H7 (cell line): ENCODE data around the gene KRTAP10-9. TPM values are rescaled to one million over a fixed set of nuclear protein-coding genes. Genes with fewer than 3 reads are reported as not detected.
"Not testable (repeated sequence)": the region's sequence is repeated elsewhere in the genome, so short reads cannot be mapped to it uniquely, and the experiment has no call there.

Experiments
- DNase-seq: peaks from one replicate; pipeline ENCODE4 v3.0.0; 2012
- H3K27me3 ChIP-seq: 2 replicates; pipeline ENCODE4 v1.6.0; 2011; ENCODE audit warnings: mild to moderate bottlenecking, low read length; ENCODE audit not compliant: control insufficient read depth, insufficient read depth
- H3K36me3 ChIP-seq: replicated peaks from 2 replicates; pipeline ENCODE4 v1.5.1; 2011; ENCODE audit warnings: low read length; ENCODE audit not compliant: control insufficient read depth, insufficient read depth
- H3K4me3 ChIP-seq: 2 replicates; pipeline ENCODE4 v1.5.1; 2011; ENCODE audit warnings: low read depth, mild to moderate bottlenecking, control low read depth, low read length, moderate library complexity; ENCODE audit not compliant: insufficient read depth
- total RNA-seq: library from RNA; depleted of rRNA; stranded (reverse); fragments of >200 nt; shearing (Covaris generic); gene quantifications from 2 replicates; pipeline ENCODE4 v1.2.3, GENCODE V29; 2014

KRTAP10-9 gene
- total RNA-seq, 1 experiment from 2014 or later = not detected

- H3K36me3 ChIP-seq = no peaks in the 10 kb centered on the region
- no peak overlapping the region for H3K4me3 ChIP-seq
- DNase-seq = no peak
- H3K27me3 ChIP-seq = no peaks in the 10 kb centered on the region
Observed at GRCh38 chr21:44636209-44637017, 9.5 kb downstream of the KRTAP10-9 start.

GRCh38 chr21:44637018-44637850 is 10.3 kb downstream of the KRTAP10-9 start, which contains the start of gene KRTAP10-10:
TSS of gene KRTAP10-10 (plus strand) at chr21:44637356. CDS start at chr21:44637418, 62 bp downstream.
- no peaks in the 10 kb centered on the region for H3K36me3 ChIP-seq
- H3K4me3 ChIP-seq = no peak within 1 kb of the TSS
- no peaks in the 10 kb centered on the region for H3K27me3 ChIP-seq
- no peak for DNase-seq

DNA sequence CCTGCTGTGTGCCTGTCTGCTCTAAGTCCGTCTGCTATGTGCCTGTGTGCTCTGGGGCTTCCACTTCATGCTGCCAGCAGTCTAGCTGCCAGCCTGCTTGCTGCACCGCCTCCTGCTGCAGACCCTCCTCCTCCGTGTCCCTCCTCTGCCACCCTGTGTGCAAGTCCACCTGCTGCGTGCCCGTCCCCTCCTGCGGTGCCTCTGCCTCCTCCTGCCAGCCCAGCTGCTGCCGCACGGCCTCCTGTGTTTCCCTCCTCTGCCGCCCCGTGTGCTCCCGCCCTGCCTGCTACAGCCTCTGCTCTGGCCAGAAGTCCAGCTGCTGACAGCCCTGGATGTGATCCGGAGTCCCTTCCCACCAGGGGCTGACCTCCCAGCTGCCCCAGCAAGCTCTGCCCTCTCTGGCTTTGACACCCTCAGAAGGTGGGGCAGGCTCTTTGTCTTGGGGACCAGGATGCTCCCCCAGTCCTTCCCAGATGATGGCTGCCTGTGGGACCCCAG is 11.0 kb downstream of the KRTAP10-9 start:
- not testable (repeated sequence) for H3K27me3 ChIP-seq, H3K36me3 ChIP-seq, DNase-seq, H3K4me3 ChIP-seq

DNA sequence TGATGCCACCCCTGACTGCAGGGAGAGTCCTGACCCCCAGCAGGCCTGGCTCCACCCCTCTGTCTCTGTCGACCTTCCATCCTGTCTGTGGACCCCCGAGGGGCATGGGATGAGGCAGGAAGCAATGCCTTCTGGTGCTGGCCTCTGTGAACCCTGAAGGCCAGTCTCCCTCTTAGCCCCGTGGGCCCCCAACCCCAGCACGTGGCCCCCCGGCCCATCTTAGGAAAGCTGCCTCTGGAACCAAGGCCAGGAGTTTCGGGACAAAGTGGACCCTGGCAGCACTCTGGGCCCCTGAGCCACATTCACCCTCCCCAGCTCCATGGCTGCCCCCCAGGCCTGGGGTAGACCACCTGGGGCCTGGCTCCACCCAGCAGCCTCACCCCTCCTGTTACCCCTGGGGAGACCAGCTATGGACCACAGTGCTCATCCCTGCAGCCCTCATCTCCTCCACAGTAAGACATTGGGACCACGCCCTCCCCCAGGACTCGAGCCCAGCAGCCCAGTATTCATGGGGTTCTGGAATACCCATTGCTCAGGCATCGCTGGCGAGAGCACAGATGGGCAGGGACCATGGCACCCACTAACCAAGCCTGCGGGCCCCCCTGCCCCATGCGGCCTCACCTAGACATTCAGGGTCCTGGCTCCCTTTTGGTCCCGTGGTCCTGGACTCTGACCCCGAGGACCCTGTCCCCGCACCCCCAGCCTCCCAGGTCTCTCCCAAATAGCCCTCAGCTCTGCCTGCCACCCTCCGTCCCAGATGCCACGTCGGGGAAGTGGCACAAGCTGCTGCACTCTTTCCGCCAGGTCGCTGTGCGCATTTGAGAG is 11.8 kb downstream of the KRTAP10-9 start:
- not testable (repeated sequence) for H3K27me3 ChIP-seq, DNase-seq, H3K4me3 ChIP-seq

GRCh38 chr21:44639331-44639655 is 12.4 kb downstream of the KRTAP10-9 start:
- DNase-seq = no peak
- Histone ChIP-seq H3K27me3 (no peaks in the 10 kb centered on the region), H3K36me3 (no peaks in the 10 kb centered on the region), H3K4me3 (no peak overlapping the region)

More for the DNA sequence above, 11.8 kb downstream of the KRTAP10-9 start:
- not testable (repeated sequence) for H3K36me3 ChIP-seq

GRCh38 chr21:44640761-44641160 is 13.9 kb downstream of the KRTAP10-9 start:
- H3K27me3 ChIP-seq = no peaks in the 10 kb centered on the region
- no peak for DNase-seq
- no peak overlapping the region for H3K4me3 ChIP-seq
- no peaks in the 10 kb centered on the region for H3K36me3 ChIP-seq

GRCh38 chr21:44643741-44644310 is 16.9 kb downstream of the KRTAP10-9 start:
- Histone ChIP-seq H3K4me3 (no peak overlapping the region), H3K27me3 (no peaks in the 10 kb centered on the region), H3K36me3 (no peaks in the 10 kb centered on the region)
- DNase-seq = no peak

GRCh38 chr21:44644878-44645277 is 18.0 kb downstream of the KRTAP10-9 start:
- DNase-seq = no peak
- Histone ChIP-seq H3K4me3 (no peak overlapping the region), H3K27me3 (no peaks in the 10 kb centered on the region), H3K36me3 (no peaks in the 10 kb centered on the region)

DNA sequence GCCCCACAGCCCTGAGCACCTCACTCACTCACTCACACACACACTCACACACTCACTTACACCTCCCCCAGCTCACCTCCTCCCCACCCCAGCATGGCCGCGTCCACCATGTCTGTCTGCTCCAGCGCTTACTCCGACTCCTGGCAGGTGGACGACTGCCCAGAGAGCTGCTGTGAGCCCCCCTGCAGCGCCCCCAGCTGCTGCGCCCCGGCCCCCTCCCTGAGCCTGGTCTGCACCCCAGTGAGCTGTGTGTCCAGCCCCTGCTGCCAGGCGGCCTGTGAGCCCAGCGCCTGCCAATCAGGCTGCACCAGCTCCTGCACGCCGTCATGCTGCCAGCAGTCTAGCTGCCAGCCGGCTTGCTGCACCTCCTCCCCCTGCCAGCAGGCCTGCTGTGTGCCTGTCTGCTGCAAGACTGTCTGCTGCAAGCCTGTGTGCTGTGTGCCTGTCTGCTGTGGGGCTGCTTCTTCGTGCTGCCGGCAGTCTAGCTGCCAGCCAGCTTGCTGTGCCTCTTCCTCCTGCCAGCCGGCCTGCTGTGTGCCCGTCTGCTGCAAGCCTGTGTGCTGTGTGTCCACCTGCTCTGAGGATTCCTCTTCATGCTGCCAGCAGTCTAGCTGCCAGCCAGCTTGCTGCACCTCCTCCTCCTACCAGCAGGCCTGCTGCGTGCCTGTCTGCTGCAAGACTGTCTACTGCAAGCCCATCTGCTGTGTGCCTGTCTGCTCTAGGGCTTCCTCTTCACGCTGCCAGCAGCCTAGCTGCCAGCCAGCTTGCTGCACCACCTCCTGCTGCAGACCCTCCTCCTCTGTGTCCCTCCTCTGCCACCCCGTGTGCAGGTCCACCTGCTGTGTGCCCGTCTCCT is 19.7 kb downstream of the KRTAP10-9 start, which contains the start of gene KRTAP10-11:
TSS of gene KRTAP10-11 (plus strand) at position 49 of the 856 bp plus-strand sequence. CDS start at position 94, 45 bp downstream.
- DNase-seq, H3K36me3 ChIP-seq, H3K4me3 ChIP-seq, H3K27me3 ChIP-seq: not testable (repeated sequence)

GRCh38 chr21:44647222-44647552 is 20.3 kb downstream of the KRTAP10-9 start:
- Histone ChIP-seq H3K27me3 (no peaks in the 10 kb centered on the region), H3K36me3 (no peaks in the 10 kb centered on the region), H3K4me3 (no peak overlapping the region)
- DNase-seq = peak; percentile 57

DNA sequence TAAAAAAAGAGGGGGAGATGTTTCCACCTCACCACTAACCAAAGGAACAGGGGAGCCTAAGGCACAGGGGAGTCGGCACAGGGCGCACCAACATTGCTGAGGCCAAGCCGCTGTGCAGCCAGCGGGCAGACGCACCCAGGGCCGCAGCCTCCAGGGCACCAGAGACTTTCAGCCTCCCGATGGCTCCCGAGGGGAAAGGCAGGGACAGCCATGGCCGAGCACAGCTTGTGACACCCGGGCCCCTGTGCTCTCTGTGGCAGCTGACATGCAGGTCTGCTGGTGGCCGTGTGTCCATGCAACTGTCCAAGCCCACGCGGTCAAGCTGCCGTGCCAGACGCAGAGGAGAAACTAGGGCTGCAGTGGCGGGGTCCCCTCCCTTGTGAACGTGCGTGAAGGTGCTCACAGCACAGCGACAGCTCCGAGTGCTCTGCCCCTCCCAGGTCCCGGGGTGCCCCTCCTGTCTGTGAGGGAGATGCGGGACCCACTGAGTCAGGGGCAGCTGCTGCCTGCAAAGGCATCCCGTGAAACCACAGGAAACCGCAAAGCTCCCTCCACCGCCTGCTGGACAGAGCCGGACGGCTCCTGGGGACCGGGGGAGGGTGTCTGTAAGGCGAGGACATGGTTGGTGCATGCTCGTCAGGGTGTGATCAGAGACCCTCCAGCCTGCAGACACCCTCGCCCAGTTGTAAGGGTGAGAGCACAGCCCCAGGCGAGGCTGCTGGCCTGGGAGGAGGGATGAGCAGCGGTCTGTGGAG is 21.8 kb downstream of the KRTAP10-9 start:
- peak; percentile 61 for DNase-seq
- Histone ChIP-seq H3K4me3 (no peak overlapping the region), H3K36me3 (no peaks in the 10 kb centered on the region), H3K27me3 (no peaks in the 10 kb centered on the region)

- DNase-seq = no peak
Observed at GRCh38 chr21:44649521-44650100, 22.7 kb downstream of the KRTAP10-9 start.

More at GRCh38 chr21:44649521-44650100, 22.7 kb downstream of the KRTAP10-9 start:
- Histone ChIP-seq H3K36me3 (no peaks in the 10 kb centered on the region), H3K27me3 (no peaks in the 10 kb centered on the region), H3K4me3 (no peak overlapping the region)
